T1000 (cell line): Measurements from ENCODE around the gene SORL1.
A peak's percentile ranks its signal among the peaks of the same experiment; 100 is the strongest.
"Not testable (repeated sequence)": the region's sequence is repeated elsewhere in the genome, so short reads cannot be mapped to it uniquely, and the experiment has no call there.

ENCODE experiments used
- DNase-seq: peaks from one replicate; lab custom pipeline; 2025; ENCODE audit warnings: mixed read lengths; lab: John Stamatoyannopoulos, UW

Gene SORL1

GRCh38 chr11:121634889-121635288, 182.8 kb downstream of the SORL1 start:
- DNase-seq: peak; percentile 44

- DNase-seq: no peak
These were observed 184.1 kb downstream of the SORL1 start for GRCh38 chr11:121636081-121636799.

- no peak for DNase-seq
These were observed 184.7 kb downstream of the SORL1 start for GRCh38 chr11:121636800-121637176.

GRCh38 chr11:121637587-121637986, 185.5 kb downstream of the SORL1 start:
- DNase-seq: not testable (repeated sequence)

- no peak for DNase-seq
These were observed 191.5 kb downstream of the SORL1 start for GRCh38 chr11:121643479-121644186.

- DNase-seq: no peak
These were observed 192.0 kb downstream of the SORL1 start for GRCh38 chr11:121644187-121644512.

GRCh38 chr11:121645001-121645400, 192.9 kb downstream of the SORL1 start:
- DNase-seq: no peak

- no peak for DNase-seq
These were observed 193.5 kb downstream of the SORL1 start for GRCh38 chr11:121645596-121645995.

- DNase-seq: no peak
These were observed 196.2 kb downstream of the SORL1 start for GRCh38 chr11:121648306-121648705.

- no peak for DNase-seq
These were observed 197.7 kb downstream of the SORL1 start for GRCh38 chr11:121649798-121650197.

GRCh38 chr11:121650351-121651256, 198.5 kb downstream of the SORL1 start:
- DNase-seq: no peak

GRCh38 chr11:121651257-121651605, 199.1 kb downstream of the SORL1 start:
- DNase-seq: no peak

- no peak for DNase-seq
These were observed 200.9 kb downstream of the SORL1 start for GRCh38 chr11:121652971-121653370.

- no peak for DNase-seq
These were observed 202.2 kb downstream of the SORL1 start for GRCh38 chr11:121654259-121654842.

GRCh38 chr11:121654843-121655536, 202.9 kb downstream of the SORL1 start:
- DNase-seq: no peak

- DNase-seq: peak; percentile 65
These were observed 203.6 kb downstream of the SORL1 start for GRCh38 chr11:121655537-121656327.

GRCh38 chr11:121656328-121657090, 204.4 kb downstream of the SORL1 start:
- DNase-seq: no peak

GRCh38 chr11:121657146-121657545, 205.0 kb downstream of the SORL1 start:
- DNase-seq: no peak

GRCh38 chr11:121659811-121660210, 207.7 kb downstream of the SORL1 start:
- no peak for DNase-seq

- DNase-seq: no peak
These were observed 209.9 kb downstream of the SORL1 start for GRCh38 chr11:121661880-121662486.
